CD4-positive, alpha-beta T cell treated with Interleukin-2 at 100 ng/mL for 4 hours (primary cell): ENCODE data around the gene UCKL1.
"Not testable (repeated sequence)": the region's sequence is repeated elsewhere in the genome, so short reads cannot be mapped to it uniquely, and the experiment has no call there.

ENCODE experiments used
- DNase-seq: peaks from one replicate; pipeline ENCODE4 v3.0.0-alpha.2; 2020; ENCODE audit warnings: low spot score

UCKL1 gene

GRCh38 chr20:63942969-63943807 is 13.0 kb downstream of the UCKL1 start:
- DNase-seq: no peak

GRCh38 chr20:63942250-63942951 is 13.8 kb downstream of the UCKL1 start:
- no peak for DNase-seq

- peak; percentile 77 for DNase-seq
Observed at GRCh38 chr20:63941282-63942081, 14.7 kb downstream of the UCKL1 start.

- no peak for DNase-seq
Observed at GRCh38 chr20:63940472-63941266, 15.5 kb downstream of the UCKL1 start.

- DNase-seq: no peak
Observed at GRCh38 chr20:63940071-63940471, 16.1 kb downstream of the UCKL1 start.

- no peak for DNase-seq
Observed at GRCh38 chr20:63939061-63939935, 16.9 kb downstream of the UCKL1 start.

GRCh38 chr20:63937596-63937995 is 18.6 kb downstream of the UCKL1 start:
- no peak for DNase-seq

GRCh38 chr20:63935447-63935846 is 20.8 kb downstream of the UCKL1 start:
- no peak for DNase-seq

GRCh38 chr20:63934271-63935068 is 21.7 kb downstream of the UCKL1 start:
- no peak for DNase-seq

GRCh38 chr20:63933646-63934045 is 22.6 kb downstream of the UCKL1 start:
- no peak for DNase-seq

- no peak for DNase-seq
Observed at GRCh38 chr20:63932606-63933160, 23.5 kb downstream of the UCKL1 start.

GRCh38 chr20:63931735-63932134 is 24.5 kb downstream of the UCKL1 start:
- no peak for DNase-seq

GRCh38 chr20:63930971-63931553 is 25.2 kb downstream of the UCKL1 start:
- no peak for DNase-seq

- DNase-seq: not testable (repeated sequence)
Observed at GRCh38 chr20:63929473-63929883, 26.7 kb downstream of the UCKL1 start.

GRCh38 chr20:63929071-63929470 is 27.1 kb downstream of the UCKL1 start:
- DNase-seq: no peak

- no peak for DNase-seq
Observed at GRCh38 chr20:63926298-63926697, 29.9 kb downstream of the UCKL1 start.

- no peak for DNase-seq
Observed at GRCh38 chr20:63924241-63924640, 32.0 kb downstream of the UCKL1 start.

- no peak for DNase-seq
Observed at GRCh38 chr20:63923651-63924050, 32.6 kb downstream of the UCKL1 start.

- no peak for DNase-seq
Observed at GRCh38 chr20:63920226-63920625, 36.0 kb downstream of the UCKL1 start.
